CD1c-positive myeloid dendritic cell (primary cell): ENCODE data around the gene DDX3X.
"Not testable (repeated sequence)": the region's sequence is repeated elsewhere in the genome, so short reads cannot be mapped to it uniquely, and the experiment has no call there.

Experiments
- DNase-seq: peaks from one replicate; pipeline ENCODE4 v3.0.0-alpha.2; 2016; ENCODE audit errors: extremely low spot score

The DDX3X gene

DNA sequence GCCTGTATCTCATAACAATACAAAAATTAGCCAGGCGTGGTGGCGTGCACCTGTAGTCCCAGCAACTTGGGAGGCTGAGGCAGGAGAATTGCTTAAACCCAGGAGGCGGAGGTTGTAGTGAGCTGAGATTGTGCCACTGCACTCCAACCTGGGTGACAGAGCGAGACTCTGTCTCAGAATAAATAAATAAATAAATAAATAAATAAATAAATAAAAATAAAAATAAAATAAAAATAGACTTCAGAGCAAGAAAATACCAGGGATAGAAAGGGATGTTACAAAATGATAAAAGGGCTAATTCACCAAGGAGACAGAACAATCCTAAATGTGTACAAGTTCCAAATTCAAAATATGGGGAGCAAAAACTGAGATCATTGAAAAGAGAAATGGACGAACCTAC lies 37.6 kb downstream of the DDX3X start:
- DNase-seq, result not testable (repeated sequence)

DNA sequence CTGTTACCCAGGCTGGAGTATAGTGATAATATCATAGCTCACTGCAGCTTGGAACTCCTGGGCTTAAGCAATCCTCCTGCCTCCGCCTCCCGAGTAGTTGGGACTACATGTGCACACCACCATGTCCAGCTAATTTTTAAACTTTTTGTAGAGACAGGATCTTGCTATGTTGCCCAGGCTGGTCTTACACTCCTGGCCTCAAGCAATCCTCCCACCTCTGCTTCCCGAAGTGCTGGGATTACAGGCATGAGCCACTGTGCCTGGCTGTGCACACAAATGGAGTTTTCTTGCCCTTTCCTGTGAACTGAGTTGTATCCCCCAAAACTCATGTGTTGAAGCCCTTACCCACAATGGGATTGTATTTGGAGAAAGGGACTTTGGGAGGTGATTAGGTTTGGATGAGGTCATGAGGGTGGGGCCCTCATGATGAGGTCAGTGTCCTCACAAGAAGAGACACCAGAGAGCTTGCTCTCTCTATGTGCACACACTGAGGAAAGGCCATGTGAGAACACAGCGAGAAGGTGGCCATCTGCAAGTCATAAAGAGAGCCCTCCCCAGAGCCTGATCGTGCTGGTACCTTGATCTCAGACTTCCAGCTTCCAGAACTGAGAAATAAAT lies 40.1 kb downstream of the DDX3X start:
- DNase-seq, result no peak

DNA sequence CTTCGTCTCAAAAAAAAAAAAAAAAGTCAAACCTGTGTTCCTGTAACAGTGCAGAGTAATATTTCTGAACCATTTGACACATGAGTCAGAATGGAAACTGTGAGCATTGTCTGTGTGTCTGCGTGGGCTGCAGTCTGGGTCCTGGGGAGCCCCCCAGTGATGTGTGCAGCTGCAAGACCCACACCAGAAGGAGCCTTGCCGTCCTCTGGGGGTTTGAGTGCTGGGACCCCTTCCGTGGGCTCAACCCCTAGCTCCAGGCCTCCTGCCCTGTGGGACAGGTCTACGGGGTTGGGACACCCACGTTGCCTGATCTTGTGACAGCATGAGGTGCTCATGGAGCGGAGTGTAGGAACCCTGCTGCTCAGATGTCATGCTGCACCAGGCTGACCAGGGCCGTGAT lies 43.7 kb downstream of the DDX3X start:
- no peak for DNase-seq

DNA sequence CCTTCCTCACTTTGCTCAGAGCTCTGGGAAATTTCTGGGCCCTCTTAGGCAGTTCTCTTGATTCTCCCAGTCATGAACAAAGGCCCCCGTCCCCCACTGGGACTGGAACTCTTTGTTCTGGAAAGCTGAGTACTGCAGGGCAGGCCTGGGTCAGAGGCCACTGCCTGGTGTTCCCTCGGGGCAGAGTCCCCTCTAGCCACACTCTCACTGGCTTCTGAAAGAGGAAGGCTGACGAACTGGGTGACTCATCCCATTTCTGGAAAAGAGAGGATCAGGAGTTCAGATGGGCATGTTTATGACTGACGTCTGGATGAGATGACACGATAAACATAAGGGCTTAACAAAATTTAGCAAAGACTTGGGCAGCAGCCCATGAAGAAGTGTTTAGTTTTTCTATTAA lies 47.7 kb downstream of the DDX3X start:
- peak; percentile 82 for DNase-seq

DNA sequence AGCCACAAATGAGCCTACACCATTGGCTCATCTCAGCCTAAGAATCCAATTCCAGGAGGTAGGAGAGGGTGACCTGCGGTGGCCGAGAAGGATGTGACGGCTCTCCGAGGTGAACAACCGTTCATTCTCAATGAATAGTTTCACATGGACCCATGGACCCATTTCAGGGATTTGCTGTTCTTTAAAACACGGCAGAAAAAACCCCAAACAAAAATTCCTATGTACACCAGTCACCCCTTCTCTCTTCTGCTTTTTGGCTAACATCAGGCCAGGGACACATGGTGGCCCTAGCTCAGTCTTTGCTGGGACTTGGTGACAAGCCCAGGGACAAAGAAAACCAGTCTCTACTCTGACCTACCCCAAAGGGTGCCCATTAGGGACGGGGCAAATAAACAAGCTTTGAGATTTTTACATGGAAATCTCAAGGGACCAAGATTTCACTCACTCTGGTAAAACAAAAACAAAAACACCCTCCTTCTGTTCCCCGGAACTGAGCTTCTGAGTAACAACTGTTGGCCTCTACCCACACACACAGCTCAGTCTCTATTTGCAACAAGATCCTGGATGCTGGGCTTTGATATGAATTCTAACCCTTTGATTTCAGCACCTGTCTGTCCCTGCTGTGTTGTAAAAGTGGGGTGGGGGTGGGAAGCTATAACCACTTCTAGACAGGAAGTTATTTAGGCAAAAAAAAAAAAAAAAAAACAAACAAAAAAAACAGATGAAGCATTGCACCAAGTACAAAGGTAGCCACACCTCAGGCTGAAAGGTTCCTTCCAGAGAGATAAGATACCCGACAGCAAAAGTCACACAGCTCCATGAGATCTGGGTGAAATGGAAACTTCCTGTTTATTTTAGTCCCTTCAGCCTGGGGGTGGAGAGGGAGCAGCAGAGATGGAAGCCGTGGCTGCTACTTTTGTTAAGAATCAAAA lies 49.0 kb downstream of the DDX3X start:
- peak; percentile 62 for DNase-seq

DNA sequence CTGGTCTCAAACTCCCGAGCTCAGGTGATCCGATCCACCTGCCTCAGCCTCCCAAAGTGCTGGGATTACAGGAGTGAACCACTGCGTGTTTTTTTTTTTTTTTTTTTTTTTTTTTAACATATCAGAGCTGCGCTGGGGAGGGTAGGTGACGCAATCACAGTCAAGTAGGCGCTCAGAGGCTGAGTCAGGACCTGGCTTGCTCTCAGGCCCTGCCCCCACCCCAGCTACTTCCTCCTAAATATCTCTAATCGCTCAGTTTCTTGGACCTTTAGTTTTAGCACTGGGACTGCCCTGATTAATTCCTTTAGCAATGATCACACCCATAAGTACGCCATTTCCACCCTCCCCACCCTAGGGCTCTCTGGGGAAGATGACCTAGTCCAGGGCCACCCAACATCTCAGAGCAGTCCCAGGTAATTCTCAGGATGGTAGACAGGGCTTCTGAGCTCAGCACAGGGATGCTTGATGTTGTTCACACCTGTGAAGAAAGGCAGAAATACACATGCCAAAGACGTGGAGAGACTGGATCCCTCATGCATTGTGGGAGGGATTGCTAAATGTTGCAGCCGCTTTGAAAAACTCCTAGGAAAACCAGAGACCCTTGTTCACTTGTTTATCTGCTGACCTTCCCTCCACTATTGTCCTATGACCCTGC lies 50.2 kb downstream of the DDX3X start:
- peak; percentile 81 for DNase-seq

DNA sequence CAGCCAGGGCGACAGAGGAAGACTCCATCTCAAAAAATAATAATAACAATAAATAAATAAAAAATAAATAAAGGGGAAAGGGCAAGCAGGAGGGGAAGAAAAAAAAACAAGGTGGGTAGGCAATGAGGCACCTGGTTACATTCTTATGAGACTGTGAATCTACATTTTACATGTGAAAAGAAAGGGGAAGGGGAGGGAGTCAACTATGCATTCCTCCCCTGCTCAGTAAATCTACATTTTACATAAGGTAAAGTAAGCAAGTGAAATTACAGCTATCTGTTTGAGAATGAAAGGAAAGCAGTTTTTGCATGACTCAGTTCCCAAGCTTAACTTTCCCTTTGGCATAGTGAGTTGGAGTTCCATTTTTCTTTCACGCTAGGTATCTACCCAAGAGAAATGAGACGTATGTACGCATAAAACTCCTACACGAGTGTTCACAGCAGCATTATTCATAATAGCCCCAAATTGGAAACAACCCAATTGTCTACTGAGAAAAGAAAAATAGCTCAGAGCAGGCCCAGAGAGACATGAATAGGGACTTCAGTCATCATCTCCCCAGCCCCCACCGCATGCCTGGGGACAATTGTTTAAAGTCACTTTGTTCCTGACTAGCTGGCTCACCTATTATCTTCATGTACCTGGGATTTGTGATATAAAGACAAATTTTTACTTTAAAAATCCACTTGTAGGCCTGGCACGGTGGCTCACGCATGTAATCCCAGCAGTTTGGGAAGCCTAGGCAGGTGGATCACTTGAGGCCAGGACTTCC lies 52.4 kb downstream of the DDX3X start:
- no peak for DNase-seq

DNA sequence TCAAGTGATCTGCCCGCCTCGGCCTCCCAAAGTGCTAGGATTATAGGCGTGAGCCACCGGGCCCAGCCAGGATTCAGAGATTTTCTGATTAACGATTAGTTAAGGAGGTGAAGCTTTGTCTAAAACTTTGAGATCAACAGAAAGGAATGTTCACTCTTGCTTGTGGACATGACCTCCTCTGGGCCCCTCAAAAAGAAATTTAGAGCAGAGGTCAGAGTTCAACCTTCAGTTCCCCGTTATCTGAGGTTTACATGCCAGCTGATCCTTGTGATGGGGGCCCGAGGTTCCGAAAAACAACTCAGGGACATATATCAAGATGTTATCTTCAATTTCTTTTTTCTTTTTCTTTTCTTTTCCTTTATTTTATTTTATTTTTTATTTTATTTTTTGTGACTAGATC lies 54.6 kb downstream of the DDX3X start:
- no peak for DNase-seq

DNA sequence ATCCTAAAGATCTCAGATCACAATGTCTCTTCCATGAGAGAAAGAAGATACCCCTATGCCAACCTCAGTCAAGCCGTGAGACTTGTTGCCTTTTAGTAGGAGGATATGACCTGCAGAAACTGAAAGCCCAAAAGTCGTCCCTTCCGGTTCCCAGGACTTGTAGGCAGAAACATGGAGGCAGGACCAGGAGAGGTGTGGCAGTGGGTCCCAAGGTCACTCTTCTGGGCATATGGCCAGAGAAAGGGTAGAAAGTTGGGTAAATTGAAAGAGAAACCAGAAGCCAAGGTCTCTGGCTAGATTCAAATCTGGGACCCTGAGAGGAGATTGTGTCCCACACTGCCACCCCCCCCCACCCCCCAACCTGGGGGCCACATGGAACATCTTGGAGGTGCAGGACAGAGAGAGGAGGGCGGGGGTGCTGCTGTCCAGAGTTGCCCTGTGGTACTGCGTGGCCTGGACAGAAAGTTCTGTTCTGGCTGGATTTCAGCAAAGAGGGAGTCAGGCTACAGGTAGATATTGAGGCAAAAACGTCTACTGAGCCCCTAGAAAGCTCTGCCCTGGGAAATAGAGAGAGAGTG lies 55.4 kb downstream of the DDX3X start:
- no peak for DNase-seq

DNA sequence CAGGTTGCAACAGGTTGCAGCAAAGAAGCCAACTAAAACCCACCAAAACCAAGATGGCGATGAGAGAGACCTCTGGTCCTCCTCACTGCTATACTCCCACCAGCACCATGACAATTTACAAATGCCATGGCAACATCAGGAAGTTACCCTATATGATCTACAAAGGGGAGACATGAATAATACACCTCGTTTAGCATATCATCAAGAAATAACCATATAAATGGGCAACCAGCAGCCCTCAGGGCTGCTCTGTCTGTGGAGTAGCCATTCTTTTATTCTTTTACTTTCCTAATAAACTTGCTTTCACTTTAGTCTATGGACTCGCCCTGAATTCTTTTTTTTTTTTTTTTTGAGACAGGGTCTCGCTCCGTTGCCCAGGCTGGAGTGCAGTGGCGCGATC lies 56.6 kb downstream of the DDX3X start:
- not testable (repeated sequence) for DNase-seq

DNA sequence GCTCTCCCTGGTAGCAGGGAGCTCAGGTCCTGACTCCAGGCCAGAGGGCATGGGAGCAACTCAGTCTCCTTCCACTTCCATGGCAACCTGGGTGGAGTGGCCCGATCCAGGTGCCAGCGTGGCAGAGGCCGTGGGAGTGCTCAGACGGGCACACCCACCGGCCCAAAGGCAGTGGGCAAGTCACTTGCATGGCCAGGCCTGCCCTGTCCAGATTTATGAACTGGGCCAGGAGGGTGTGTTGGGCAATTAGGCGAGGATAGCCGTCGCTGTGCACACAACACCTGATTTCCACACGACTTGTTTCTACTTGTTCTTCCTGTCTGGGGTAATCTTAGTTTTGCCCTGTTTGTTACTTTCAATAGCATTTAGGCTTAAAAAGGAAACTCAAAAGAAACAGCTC lies 57.6 kb downstream of the DDX3X start:
- DNase-seq, result no peak

DNA sequence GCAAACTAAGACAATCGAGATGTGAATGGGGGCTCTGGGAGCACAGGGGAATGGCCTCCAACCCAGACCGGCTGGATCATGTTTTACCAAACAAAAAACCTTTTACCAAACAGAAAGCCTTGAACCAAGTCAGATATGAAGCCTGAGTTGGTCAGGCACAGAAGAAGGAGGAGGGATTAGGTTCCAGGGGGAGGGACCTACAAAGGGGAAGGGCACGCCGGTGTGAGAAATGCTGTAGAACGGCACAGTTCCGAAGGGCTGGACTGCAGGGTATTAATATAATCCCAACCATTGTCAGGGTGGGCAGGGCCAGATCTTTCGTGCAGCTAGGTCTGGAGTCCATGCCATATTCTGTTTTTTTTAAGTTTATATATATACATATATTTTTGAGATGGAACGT lies 60.3 kb downstream of the DDX3X start:
- DNase-seq, result no peak

DNA sequence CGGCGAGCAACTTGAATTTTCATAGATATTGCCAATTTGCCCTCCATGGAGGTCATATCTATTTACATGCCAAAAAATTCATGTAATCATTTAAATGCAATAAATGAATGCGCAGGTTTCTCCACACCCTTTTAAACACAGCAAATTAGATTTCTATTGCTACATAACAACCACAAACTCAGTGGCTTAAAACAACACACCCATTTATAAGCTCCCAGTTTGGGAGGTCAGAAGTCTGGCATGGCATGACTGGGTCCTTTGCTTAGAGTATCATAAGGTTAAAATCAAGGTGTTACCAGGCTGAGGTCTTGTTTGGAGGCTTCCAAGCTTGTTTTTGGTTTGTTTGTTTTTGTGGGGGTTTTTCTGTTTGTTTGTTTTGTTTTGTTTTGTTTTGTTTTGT lies 63.3 kb downstream of the DDX3X start:
- no peak for DNase-seq

DNA sequence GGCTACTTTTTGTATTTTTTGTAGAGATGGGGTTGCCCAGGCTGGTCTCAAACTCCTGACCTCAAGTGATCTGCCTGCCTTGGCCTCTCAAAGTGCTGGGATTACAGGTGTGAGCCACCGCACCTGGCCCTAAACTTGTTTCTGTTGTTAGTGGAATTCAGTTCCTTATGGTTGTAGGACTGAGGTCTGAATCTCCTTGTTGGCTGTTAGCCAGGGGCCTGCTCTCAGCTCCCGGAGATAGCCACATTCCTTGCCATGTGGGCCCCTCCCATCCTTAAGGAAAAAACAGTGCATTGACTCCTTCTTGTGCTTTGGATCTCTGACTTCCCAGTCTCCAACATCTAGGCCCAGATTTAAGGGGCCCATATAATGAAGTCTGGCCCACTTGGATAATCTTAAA lies 63.8 kb downstream of the DDX3X start:
- no peak for DNase-seq

DNA sequence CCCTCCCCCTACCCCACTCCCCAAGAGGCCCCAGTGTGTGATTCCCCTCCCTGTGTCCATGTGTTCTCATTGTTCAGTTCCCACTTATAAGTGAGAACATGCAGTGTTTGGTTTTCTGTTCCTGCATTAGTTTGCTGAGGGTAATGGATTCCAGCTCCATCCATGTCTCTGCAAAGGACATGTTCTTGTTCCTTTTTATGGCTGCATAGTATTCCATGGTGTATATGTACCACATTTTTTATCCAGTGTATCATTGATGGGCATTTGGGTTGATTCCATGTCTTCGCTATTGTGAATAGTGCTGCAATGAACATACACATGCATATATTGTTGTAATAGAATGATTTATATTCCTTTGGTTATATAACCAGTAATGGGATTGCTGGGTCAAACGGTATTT lies 68.6 kb downstream of the DDX3X start:
- not testable (repeated sequence) for DNase-seq

DNA sequence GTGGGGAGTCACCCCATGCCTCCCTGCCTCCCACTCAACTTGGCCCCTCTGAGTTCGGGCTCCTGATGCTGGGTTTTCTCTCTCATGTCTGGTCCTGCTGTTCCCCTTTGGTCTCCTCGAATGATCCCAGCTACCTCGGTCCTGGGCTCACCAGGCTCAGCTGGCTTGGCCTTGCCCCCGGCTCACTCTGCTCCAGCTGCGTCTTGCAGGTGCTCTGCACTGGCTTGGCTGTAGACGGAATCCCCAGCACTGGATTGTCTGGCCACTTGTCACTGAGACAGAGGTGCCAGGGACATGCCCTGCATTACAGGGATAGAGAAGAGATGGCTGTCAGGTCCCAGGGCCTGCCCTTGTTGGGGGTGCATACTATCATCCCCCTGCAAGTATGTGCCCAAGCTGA lies 71.6 kb downstream of the DDX3X start:
- DNase-seq, result no peak

DNA sequence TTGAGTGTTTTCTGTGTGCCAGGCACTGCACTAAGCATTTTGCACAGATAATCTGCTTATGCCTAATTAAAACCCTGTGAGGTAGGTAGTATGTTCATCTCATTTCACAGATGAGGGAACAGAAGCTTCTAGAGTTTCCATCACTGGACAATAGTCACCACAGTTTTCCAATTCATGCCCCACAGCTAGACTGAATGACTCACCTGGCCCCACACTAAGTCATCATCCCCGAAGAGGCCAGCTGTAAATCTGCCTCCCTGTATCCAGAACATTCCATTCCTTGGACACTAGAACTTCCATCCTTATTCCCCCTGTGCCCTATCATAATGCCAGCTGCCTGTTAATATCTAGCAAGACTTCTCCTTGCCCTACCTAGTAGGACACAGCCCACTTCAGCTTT lies 72.2 kb downstream of the DDX3X start:
- DNase-seq, result no peak

DNA sequence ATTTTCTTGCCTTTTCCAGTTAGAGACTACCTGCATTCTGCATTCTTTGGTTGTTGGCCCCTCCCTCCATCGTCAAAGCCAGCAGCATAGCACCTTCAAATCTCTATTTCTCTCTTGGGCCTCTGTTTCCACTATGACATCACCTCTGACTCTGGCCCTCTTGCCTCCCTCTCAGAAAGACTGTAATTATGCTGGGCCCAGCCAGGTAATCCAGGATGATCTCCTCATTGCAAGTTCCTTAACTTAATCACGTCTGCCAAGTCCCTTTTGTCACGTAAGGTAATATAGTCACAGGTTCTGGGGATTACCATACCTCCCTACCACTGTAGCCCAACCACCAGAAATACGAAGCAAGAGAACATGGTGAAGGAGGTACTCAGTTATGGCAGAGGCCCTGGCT lies 73.9 kb downstream of the DDX3X start:
- DNase-seq, result no peak

DNA sequence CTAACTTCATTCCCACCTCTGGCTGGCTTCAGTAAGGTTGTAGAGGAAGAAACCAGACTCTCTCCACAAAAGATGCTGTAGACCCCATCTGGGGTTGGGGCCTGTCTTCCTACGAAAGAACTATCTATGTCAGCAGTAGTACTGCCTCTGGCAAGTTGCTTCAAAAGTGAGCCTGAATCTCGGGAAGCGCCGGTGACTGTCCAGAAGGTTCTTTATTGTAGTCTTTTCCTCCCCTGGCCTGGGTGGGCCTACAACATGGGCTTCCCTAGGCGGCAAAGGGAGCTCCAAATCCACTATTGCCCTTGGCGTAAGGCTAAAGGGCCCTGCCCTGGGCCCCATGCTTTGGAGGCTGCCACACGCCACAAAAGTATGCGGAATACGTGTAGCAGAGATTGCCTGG lies 74.6 kb downstream of the DDX3X start:
- DNase-seq, result no peak

DNA sequence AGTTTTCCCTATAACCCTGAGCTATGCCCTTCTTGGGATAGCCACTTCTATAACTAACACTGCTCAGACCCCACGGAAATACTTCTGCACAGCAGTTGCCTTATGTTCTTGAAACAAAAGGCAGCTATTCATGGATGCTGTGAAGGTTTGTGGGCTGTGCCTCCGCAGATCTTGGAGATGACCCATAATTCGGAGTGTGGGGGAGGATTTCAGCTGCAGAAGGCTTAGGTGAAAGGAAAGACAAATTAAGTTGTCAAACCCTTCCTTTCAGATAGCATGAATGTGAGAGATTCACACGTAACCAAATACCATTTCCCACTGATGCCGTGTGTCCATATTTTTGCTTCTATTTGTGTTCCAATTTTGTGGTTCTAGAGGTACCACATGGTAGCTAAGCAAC lies 75.0 kb downstream of the DDX3X start:
- DNase-seq, result no peak

DNA sequence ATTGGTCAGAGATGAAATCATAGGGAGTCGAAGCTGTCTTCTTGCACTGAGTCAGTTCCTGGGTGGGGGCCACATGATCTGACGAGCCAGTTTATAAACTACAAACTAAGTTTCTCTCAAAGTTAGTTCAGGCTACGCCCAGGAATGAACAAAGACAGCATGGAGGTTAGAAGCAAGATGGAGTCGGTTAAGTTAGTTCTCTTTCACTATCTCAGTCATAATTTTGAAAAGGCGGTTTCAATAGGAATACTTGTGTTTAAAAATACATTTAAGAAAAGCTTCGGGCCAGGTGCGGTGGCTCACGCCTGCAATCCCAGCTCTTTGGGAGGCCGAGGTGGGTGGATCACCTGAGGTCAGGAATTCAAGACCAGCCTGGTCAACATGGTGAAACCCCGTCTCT lies 77.3 kb downstream of the DDX3X start:
- not testable (repeated sequence) for DNase-seq
